ENCODE results near the gene ALAD. TPM values are rescaled to one million over a fixed set of nuclear protein-coding genes. Genes with fewer than 3 reads are reported as not detected.

Gene ALAD
- total and polyA plus RNA-seq, 2 of the 8 experiments (the other 6 are each of a cell fraction or from before 2014, with no cell fraction given) = 8.2 to 15.3 TPM

DNA sequence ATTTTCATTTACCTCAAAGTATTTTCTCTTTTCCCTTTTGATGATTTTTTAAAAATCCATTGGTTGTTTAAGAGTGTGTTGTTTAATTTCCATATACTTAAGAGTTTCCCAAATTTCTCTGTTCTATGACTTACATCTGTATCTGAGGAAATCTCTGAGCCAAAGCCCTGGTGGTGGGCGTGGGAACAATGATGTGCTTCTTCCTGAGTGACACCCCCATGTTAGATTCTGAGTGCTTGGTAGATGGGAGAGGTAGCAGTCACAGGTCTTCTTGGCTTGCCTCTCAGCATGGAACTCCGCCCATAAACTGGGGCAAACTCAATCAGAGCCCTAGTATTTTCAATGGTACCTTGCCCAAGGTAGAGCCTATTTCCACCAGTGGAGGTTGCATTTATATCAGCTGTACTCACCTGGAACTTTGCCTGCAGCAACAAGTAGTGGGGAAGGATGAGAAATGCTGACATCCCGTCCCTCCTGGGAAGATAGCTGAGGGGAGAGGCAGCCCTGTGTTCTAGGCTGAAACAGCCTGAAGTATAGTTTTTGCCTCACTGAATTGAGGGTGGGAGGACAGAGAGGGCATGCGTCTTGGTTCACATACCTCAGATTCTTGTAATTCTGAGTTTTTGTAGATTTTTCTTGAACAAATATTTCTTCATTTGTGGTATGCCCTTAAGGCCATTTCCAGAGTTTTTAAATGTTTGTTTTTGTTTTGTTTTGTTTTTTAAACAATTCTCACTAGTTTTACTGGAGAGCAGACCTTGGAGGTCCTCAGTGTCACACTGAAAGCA lies 35.8 kb upstream of the ALAD start:
- no peak for FAIRE-seq
- H3K9me3 ChIP-seq (ENCODE audit: insufficient read depth in 2 of 2, low read depth in 1 of 2, low read length in 1 of 2) = peaks cover 0 to 2% of the 10 kb centered on the region in 2 experiments; a peak in 1 of 4 replicates
- H3K79me2 ChIP-seq (ENCODE audit: control insufficient read depth in 1 of 2, insufficient read depth in 2 of 2, low read length in 2 of 2) = no peaks in the 10 kb centered on the region
- H3K4me3 ChIP-seq (ENCODE audit: extremely low read depth in 1 of 4, insufficient read depth in 2 of 4, low read depth in 3 of 4, low read length in 4 of 4) = no peak overlapping the region
- DNase-seq (ENCODE audit: low read depth in 1 of 2, low spot score in 2 of 2) = no peak
- WGBS, 2 experiments (ENCODE audit: extremely low coverage in 1 of 2, insufficient coverage in 1 of 2, insufficient read length in 1 of 2, insufficient replicate concordance in 2 of 2, low coverage in 1 of 2, low lambda C conversion rate in 2 of 2, missing lambda C conversion rate in 1 of 2) = 84% methylated on average over 4 of the region's 4 CpGs; no CpG with 5 or more reads in 1 of the 2 experiments
- ChIA-PET CTCF (ENCODE audit: partially characterized antibody) (interaction anchor here (0.6 kb wide), 1 partner anchor 29 kb away, joined by 3 read pairs; no protein-coding TSS in a partner anchor), POLR2A (ENCODE audit: partially characterized antibody) (no interaction called here)
- no peak overlapping the region for H2AFZ ChIP-seq (ENCODE audit: low read length)
- H3K36me3 ChIP-seq (ENCODE audit: control insufficient read depth in 2 of 4, insufficient read depth in 4 of 4, low read length in 3 of 4) = no peaks in the 10 kb centered on the region
- no peak overlapping the region for H3K9ac ChIP-seq (replicated peaks in 1 of 4; ENCODE audit: extremely low read depth in 1 of 4, low read depth in 3 of 4, low read length in 3 of 4)
- H4K20me1 ChIP-seq (replicated peaks in 1 of 2; ENCODE audit: control insufficient read depth in 1 of 2, insufficient read depth in 2 of 2, low read length in 2 of 2) = no peaks in the 10 kb centered on the region
- H4K91ac ChIP-seq (replicated peaks; ENCODE audit: insufficient read length, low read length) = no peak overlapping the region
- no peak for TF ChIP-seq PHF8 (conservative IDR thresholded peaks at IDR 0.05; ENCODE audit: low read depth, low read length)
- no peak for TF ChIP-seq YY1 (IDR thresholded peaks at IDR 0.05; ENCODE audit: low read depth, low read length)
- no peak for TF ChIP-seq KDM5A (IDR thresholded peaks at IDR 0.05; ENCODE audit: low read length)
- TF ChIP-seq CREB1 (IDR thresholded peaks at IDR 0.05) = no peak
- H3K4me1 ChIP-seq (replicated peaks in 1 of 4; ENCODE audit: control insufficient read depth in 3 of 4, insufficient read depth in 4 of 4, low read length in 3 of 4) = no peaks in the 10 kb centered on the region
- no peak overlapping the region for H3K4ac ChIP-seq (replicated peaks; ENCODE audit: insufficient read length, low read depth, low read length)
- no peak overlapping the region for H3K18ac ChIP-seq (ENCODE audit: extremely low read depth, low read length)
- H2BK120ac ChIP-seq (replicated peaks; ENCODE audit: low read depth, low read length) = no peak overlapping the region
- no peaks in the 10 kb centered on the region for H3K27me3 ChIP-seq (replicated peaks in 1 of 4; ENCODE audit: control insufficient read depth in 3 of 4, extremely low read depth in 1 of 4, insufficient read depth in 3 of 4, low read length in 3 of 4)
- H4K5ac ChIP-seq (ENCODE audit: insufficient read length, low read depth, low read length) = no peak overlapping the region
- no peak overlapping the region for H2BK12ac ChIP-seq (ENCODE audit: low read depth, low read length)
- H3K56ac ChIP-seq (replicated peaks; ENCODE audit: insufficient read length, low read depth, low read length) = no peak overlapping the region
- H2BK20ac ChIP-seq (ENCODE audit: low read length) = no peak overlapping the region
- no peaks in the 10 kb centered on the region for H3K79me1 ChIP-seq (ENCODE audit: low read depth, low read length)
- H3K23me2 ChIP-seq (ENCODE audit: low read depth, low read length) = no peaks in the 10 kb centered on the region
- H2BK5ac ChIP-seq (ENCODE audit: low read depth, low read length) = no peak overlapping the region
- no peak overlapping the region for H3K23ac ChIP-seq (ENCODE audit: insufficient read length)
- no peak overlapping the region for H2AK5ac ChIP-seq (ENCODE audit: low read depth, low read length)
- no peak overlapping the region for H2BK15ac ChIP-seq (ENCODE audit: low read length)
- no peak overlapping the region for H3K27ac ChIP-seq (ENCODE audit: low read depth, low read length)
- no peak overlapping the region for H3K14ac ChIP-seq (ENCODE audit: insufficient read length)
- no peak overlapping the region for H4K8ac ChIP-seq (ENCODE audit: extremely low read depth, insufficient read depth, low read length)
- H3K4me2 ChIP-seq (ENCODE audit: insufficient read depth in 1 of 2, low read depth in 2 of 2, low read length in 2 of 2) = no peak overlapping the region

All from H1 (cell line).